Measurements from ENCODE around the gene MYO5B. TPM values are rescaled to one million over a fixed set of nuclear protein-coding genes. Genes with fewer than 3 reads are reported as not detected.

Gene MYO5B
- total RNA-seq, 1 donor from 2014 or later, result 0.21 TPM

DNA sequence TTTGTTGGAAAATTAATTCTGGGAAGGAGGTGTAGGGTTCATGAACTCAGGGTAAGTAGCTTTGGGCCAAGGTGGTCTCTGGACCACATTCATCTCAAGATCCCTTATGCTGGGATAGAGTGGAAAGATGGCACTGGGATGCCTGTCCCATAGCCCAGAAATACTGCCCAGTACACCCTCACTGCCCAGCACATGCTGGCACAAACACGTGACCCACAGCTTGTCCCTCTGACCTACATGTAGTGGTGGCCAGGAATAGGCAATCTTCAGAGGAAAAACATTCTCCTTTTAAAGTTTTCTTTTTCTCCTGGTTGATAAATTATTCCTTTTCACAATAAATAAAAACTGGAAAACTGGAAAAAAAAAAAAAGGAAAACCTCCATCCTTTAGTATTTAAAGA, 246.0 kb downstream of the MYO5B start:
- TF ChIP-seq, protein P1, sequence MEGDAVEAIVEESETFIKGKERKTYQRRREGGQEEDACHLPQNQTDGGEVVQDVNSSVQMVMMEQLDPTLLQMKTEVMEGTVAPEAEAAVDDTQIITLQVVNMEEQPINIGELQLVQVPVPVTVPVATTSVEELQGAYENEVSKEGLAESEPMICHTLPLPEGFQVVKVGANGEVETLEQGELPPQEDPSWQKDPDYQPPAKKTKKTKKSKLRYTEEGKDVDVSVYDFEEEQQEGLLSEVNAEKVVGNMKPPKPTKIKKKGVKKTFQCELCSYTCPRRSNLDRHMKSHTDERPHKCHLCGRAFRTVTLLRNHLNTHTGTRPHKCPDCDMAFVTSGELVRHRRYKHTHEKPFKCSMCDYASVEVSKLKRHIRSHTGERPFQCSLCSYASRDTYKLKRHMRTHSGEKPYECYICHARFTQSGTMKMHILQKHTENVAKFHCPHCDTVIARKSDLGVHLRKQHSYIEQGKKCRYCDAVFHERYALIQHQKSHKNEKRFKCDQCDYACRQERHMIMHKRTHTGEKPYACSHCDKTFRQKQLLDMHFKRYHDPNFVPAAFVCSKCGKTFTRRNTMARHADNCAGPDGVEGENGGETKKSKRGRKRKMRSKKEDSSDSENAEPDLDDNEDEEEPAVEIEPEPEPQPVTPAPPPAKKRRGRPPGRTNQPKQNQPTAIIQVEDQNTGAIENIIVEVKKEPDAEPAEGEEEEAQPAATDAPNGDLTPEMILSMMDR (IDR thresholded peaks at IDR 0.05), result no peak
- Histone ChIP-seq H3K4me1 (no peaks in the 10 kb centered on the region), H3K27ac (no peak overlapping the region), H3K9me3 (no peaks in the 10 kb centered on the region), H3K36me3 (no peaks in the 10 kb centered on the region), H3K27me3 (no peaks in the 10 kb centered on the region), H3K4me3 (no peak overlapping the region)
- no peak for DNase-seq (ENCODE audit: low spot score in 2 of 2)
- intact Hi-C loops (cut with DNase I), result no loop called here

DNA sequence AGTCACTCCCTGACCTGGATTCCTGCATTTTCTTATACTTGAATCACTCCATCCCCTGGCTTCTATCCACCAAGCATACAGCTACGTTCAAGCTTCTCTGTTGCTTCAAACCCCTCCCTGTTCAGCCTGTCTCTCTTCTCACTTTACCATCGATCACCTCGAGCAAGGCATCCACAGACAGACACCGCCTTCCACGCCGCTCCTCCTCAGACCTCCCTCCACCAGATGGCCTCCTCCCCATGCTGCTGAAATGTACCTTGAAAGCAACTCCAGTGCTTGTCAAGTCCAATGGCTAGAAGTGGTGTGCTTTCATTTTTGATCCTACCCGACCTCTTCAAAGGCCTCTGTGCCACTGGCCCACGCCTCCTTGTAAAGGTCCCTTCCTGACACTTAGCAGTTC, 250.3 kb downstream of the MYO5B start:
- TF ChIP-seq, protein P1 (IDR thresholded peaks at IDR 0.05), result peak in 2 of 3 experiments; percentile 9 to 27
- Histone ChIP-seq H3K27me3 (no peaks in the 10 kb centered on the region), H3K4me1 (no peaks in the 10 kb centered on the region), H3K27ac (no peak overlapping the region), H3K36me3 (no peaks in the 10 kb centered on the region), H3K9me3 (no peaks in the 10 kb centered on the region), H3K4me3 (no peak overlapping the region)
- intact Hi-C loops (cut with DNase I), result no loop called here
- no peak for DNase-seq (ENCODE audit: low spot score in 2 of 2)

DNA sequence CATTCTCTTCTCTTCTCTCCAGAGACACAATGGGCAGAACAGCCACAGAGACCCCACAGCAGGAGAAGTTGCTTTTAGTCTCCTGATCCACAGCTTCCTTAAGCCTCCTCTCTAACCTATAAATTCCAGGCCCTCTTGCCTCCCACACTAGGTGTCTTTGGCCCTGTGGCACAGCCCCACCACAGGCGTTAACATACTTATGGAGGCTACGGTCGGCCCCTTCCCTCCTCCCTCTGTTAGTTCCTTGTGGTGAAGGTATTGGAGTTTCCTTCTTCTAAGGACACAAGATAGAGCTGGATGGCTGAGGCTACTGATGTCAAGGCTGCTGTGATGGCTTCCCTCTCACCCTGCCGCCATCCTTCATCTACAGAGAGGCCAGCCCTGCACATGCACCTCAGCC, 258.1 kb downstream of the MYO5B start:
- H3K9me3 ChIP-seq, result no peaks in the 10 kb centered on the region
- no peaks in the 10 kb centered on the region for H3K27me3 ChIP-seq
- H3K36me3 ChIP-seq, result peaks cover 0 to 5% of the 10 kb centered on the region in 2 donors
- no peak for DNase-seq (ENCODE audit: low spot score in 2 of 2)
- H3K4me3 ChIP-seq, result no peak overlapping the region
- H3K4me1 ChIP-seq, result no peaks in the 10 kb centered on the region
- intact Hi-C loops (cut with DNase I), result no loop called here
- H3K27ac ChIP-seq, result no peak overlapping the region
- TF ChIP-seq, protein P1 (IDR thresholded peaks at IDR 0.05), result no peak

DNA sequence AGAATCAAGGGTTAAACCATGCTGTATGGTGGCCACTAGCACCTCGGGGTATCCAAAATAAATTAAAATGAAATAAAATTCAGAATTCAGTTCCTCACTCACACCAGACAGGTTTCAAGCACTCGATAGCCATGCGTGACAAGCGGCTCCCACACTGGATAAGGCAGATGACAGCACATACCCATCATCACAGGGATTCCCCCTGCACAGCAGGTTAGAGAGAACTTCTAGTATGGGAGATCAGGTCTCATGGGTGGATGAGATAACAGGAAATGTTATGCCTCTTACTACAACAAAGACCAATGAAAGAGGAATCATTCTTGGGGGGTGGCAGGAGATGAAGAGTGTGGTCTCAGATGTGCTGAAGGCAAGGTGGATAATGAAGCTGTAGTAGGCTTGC, 259.7 kb downstream of the MYO5B start:
- no peak overlapping the region for H3K4me3 ChIP-seq

DNA sequence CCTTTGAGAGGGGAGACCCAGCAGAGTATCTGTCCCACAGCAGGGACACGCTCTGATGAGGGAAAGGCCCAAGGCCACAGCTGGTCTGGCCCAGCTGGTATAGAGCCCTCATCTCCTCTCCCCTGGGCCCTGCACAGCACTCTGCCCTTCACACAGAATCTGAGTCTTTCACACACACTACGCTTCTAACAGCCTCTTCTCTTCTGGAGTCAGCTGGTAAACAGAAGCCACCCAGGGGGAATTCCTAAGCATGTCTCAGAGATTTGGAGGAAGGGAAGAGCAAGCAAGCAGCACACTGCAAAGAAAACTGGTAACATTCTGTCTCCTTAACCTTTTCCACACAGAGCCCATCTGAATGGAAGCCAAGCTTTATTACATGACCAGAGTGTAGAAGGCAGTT, 260.5 kb downstream of the MYO5B start:
- no peaks in the 10 kb centered on the region for H3K27me3 ChIP-seq
- no peaks in the 10 kb centered on the region for H3K4me1 ChIP-seq
- H3K27ac ChIP-seq, result no peak overlapping the region
- no peak overlapping the region for H3K4me3 ChIP-seq
- H3K36me3 ChIP-seq, result peaks cover 0 to 5% of the 10 kb centered on the region in 2 donors
- no peaks in the 10 kb centered on the region for H3K9me3 ChIP-seq
- TF ChIP-seq, protein P1 (IDR thresholded peaks at IDR 0.05), result no peak
- DNase-seq (ENCODE audit: low spot score in 2 of 2), result no peak
- intact Hi-C loops (cut with DNase I), result no loop called here

More for the DNA sequence above, 259.7 kb downstream of the MYO5B start:
- Histone ChIP-seq H3K36me3 (peaks cover 0 to 5% of the 10 kb centered on the region in 2 donors), H3K4me1 (no peaks in the 10 kb centered on the region), H3K27me3 (no peaks in the 10 kb centered on the region), H3K9me3 (no peaks in the 10 kb centered on the region), H3K27ac (no peak overlapping the region)
- DNase-seq (ENCODE audit: low spot score in 2 of 2), result no peak
- intact Hi-C loops (cut with DNase I), result no loop called here
- TF ChIP-seq, protein P1 (IDR thresholded peaks at IDR 0.05), result no peak

DNA sequence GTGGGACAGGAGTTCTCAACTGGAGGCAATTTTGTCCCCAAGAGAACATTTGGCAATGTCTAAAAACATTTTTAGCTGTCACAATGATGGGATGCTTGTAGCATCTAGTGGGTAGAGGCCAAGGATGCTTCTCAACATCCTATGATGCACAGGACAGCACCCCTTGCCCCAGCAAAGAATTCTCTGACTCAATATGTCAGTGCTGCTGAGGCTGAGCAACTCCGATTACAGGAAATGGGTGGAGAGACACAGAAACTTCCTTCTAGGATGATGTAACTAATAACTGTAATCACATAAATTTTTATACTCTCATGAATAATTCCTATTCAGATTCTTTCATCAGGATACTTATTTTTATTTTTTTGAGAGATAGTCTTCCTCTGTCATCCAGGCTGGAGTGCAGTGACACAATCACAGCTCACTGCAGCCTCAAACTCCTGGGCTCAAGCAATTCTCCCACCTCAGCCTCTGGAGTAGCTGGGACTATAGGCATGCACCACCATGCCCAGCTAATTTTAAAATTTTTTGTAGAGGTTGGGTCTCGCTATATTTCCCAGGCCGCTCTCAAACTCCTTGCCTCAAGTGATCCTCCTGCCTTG, 261.3 kb downstream of the MYO5B start:
- Histone ChIP-seq H3K27ac (no peak overlapping the region), H3K9me3 (no peaks in the 10 kb centered on the region), H3K4me1 (no peaks in the 10 kb centered on the region), H3K27me3 (no peaks in the 10 kb centered on the region), H3K4me3 (no peak overlapping the region), H3K36me3 (peaks cover 0 to 5% of the 10 kb centered on the region in 2 donors)
- no peak for DNase-seq (ENCODE audit: low spot score in 2 of 2)
- TF ChIP-seq, protein P1 (IDR thresholded peaks at IDR 0.05), result no peak
- intact Hi-C loops (cut with DNase I), result no loop called here

All from ascending aorta (tissue), 2 donors.